NCI-H2196 (cell line): Measurements from ENCODE around the gene LBHD1.
"Not testable (repeated sequence)": the region's sequence is repeated elsewhere in the genome, so short reads cannot be mapped to it uniquely, and the experiment has no call there.

ENCODE experiments used
- DNase-seq: peaks from one replicate; lab custom pipeline; 2025; ENCODE audit not compliant: unreplicated experiment; lab: John Stamatoyannopoulos, UW

LBHD1 gene

DNA sequence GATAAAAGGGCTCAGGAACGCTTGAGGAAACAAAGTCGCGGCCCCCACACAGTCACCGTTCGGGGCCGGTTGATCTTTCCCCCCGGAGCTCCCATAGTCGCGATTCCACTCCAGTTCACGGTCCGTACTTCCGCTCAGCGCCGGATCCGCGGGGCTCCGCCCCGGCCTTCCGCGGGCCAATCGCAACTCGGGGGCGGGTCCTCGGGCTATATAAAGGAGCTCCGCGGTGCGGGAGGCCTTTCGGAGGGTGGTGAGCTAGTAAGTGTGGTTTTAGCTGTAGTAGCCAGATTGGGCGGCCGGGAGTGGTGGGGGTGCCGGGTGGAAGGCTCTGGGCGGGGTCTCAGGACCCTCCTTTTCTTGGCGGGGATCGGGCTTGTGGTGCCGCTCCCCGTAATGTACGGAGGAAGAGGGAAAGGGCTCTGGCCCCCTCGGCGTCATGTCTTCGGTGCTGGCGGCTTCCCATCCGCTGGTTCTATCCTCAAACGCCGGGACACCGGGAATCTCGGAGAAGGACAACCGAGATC, 6.9 kb downstream of the LBHD1 start, which contains the start of the genes C11orf98 and CSKMT:
TSS of gene C11orf98 (minus strand) at position 136 of the 524 bp plus-strand sequence. CDS start at position 95, 41 bp downstream.
TSS of gene CSKMT (plus strand) at position 238 of the 524 bp plus-strand sequence. CDS start 568 bp downstream, outside the sequence.
- peak; percentile 94 for DNase-seq

DNA sequence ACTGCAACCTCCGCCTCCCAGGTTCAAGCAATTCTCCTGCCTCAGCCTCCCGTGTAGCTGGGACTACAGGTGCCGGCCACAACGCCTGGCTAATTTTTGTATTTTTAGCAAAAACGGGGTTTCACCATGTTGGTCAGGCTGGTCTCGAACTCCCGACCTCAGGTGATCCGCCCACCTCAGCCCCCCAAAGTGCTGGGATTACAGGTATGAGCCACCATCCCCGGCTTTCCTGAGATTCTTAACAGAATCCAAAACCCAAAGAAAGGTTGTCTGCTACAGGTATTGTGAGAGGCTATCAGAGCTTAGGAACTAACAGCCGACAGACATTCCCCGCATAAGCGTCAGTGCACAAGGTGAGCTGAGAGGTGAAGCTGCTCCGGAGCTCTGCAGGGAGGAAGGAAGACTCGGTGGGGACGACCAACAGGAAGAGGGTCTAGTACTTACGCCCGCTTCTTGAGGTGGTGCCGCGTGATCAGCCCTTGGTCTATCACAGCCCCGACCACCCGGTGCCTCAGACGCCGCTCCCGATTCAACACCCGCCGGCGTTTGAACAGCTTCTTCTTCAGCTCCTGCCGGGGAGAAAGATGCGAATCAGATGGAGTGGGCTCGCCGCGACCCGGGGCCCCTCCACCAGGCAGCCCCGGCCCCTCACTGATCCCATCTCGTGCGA, 7.5 kb downstream of the LBHD1 start:
- DNase-seq, result peak; percentile 65

DNA sequence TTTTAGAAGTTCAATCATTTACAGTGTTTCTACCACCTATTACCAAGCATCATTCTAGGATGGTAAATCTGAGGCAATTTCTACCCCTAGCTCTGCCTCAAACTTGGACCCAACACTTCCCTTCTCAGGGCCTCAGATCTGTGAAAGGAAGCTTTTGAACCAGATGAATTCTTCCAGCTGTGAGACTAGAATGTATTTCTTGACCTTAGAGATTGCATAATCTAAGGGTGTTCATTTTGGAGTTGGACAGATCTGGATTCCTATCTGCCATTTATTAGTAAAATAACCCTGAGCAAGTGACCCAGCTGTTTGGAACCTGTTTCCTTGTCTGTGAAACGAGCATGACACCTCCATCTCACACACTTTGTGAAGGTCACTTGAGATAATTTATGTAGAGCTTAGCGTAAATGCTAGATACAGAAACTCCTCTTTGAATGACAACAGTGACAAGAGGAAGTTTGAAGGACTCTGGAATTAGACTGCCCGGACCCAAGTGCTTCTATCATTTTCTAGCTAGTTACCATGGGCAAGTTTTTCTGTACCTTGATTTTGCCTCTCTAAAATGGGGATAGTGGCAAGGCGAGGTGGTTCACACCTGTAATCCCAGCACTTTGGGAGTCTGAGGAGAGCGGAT, 15.2 kb downstream of the LBHD1 start:
- DNase-seq, result no peak

DNA sequence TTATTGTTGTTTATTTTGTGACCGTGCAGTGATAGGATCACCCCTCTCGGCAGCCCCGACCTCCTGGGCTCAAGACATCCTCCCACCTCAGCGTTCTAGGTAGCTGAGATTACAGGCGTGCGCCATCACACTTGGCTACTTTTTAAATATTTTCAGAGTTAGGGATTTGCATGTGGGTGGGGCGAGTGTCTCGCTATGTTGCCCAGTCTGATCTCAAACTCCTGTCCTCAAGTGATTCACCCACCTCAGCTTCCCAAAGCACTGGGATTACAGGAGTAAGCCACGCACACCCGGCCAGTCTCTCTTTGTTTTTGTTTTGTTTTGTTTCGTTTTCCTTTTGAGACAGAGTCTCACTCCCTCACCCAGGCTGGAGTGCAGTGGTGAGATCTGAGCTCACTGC, 17.8 kb downstream of the LBHD1 start:
- DNase-seq, result no peak

DNA sequence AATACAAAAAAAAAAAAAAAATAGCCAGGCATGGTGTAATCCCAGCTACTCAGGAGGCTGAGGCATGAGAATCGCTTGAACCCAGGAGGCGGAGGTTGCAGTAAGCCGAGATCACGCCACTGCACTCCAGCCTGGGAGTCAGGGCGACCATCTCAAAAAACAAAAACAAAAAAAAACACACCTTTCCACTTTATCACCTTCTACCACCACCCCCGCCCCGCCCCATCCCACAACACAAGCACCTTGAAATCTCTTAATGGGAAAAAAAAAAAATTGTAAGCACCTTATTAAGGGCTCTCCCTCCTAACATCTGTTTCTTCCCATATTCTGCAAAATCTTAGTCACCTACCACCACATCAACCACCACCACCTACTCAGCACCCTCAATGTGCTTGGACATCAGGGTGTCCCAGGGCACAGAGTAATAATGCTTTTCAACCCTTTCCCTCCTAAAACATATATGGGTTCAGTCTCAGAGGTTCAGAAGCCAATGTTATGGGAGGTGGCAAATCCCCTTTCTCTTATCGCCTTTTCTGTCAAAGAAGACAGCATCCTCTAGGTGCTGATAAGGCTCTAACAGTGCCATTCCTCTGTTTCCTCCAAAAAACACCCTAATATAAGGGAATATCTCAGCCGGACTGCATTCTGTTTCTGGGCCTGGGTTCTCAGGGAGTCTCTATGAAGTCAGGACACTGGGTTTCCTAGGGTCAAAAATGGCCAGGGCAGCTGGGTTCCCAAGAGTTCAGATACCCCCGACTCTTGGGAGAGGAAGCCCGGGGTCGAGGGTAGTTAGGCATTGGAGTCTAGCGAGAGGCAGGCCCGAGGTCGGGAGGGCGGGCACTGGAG, 19.7 kb downstream of the LBHD1 start:
- DNase-seq, result no peak

DNA sequence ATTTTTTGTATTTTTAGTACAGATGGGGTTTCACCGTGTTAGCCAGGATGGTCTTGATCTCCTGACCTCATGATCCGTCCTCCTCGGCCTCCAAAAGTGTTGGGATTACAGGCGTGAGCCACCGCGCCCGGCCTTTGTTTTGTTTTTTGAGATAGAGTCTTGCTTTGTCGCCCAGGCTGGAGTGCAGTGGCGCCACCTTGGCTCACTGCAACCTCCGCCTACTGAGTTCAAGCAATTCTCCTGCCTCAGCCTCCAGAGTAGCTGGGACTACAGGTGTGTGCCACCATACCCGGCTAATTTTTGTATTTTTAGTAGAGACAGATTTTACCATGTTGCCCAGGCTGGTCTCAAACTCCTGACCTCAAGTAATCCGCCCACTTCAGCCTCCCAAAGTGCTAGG, 21.8 kb downstream of the LBHD1 start:
- DNase-seq, result not testable (repeated sequence)

DNA sequence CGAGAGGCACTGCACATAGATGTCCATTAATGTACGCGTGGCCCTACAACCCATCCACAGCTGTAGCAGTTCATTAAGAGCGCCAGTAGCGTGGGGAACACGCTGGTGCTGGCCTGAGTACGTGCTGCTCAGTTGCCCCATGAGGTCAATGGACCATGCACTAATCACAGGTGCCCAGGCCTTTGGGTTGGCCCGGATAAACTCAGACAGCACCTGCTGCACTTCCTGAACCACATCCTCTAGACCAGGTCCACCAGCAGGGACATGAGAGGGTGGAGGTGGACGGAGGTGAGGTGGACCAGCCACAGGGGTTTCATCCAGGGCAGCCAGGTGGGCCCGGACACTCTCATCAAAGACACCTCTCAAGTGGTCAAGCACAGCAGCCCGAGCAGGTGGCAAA, 22.6 kb downstream of the LBHD1 start:
- no peak for DNase-seq

DNA sequence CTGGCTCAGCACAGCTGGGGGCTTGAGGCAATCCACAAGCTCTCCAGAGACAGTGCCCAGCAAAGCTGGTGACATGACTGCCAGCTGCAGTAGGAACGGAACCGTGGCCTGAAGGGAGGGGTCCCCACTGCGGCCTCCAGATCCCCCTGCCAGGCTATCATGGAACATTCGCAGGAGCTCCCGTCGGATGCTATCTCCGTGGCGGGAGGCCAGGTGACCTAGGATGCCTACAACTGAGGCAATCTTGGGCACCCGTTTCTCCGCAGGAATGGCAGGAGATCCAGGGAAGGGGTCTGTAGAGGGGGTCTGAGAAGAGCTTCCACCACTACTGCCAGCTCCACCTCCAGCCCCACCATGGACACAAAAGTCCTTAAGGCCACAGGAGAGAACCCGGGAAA, 23.1 kb downstream of the LBHD1 start:
- no peak for DNase-seq

DNA sequence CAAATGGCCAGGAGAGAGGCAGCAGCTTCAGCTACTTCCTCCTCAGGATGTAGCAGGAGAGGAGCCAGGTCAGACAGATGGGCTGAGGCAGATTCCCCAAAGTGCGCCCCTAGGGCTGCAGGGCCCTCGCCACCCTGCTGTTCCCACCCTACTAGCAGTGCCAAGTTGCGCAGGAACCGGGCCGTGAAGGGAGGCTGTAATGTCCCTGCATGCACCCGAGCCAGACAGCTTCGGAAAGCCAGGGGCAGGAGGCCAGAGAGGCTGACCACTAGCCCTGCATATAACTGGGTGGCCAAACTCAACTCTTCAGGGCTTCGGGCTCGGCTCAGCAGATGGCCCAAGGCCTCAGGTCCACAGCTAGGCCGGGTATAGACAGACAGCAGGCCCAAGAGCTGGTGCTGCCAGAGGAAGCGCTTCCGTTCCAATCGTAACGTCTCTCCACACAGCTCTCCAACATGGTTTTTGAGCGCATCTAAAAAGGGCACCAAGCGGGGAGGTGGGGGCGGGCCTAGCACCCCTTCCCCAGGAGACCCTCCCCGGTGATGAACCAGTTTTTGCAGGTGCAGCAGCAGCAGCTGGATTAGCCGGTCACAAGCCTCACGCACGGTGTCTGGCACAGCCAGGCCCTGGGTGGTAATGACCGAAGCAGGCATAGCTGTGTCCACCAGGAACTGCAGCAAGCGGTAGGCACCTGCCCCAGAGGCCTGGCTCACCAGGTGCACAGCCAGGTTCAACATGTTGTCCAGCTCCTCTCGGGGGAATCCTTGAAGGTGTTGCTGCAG, 23.7 kb downstream of the LBHD1 start:
- DNase-seq, result no peak

DNA sequence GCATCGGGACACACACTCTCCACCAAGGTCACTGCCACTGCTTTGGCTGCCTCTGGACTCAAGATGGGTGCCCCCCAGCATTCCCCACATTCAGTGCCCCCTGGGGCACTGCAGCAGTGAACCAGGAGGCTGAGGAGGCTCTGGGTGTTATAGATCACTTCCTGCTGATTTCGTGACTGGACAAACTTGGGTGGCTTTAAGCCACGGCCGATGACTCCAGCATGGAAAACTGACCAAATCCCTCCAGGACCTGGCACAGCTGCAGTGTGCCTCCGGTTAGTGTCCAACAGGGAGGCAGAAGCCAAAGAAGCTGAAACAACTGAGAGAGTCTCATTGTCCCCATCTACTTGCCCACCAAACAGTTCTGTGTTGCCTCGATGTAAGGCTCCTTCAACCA, 24.5 kb downstream of the LBHD1 start:
- no peak for DNase-seq

DNA sequence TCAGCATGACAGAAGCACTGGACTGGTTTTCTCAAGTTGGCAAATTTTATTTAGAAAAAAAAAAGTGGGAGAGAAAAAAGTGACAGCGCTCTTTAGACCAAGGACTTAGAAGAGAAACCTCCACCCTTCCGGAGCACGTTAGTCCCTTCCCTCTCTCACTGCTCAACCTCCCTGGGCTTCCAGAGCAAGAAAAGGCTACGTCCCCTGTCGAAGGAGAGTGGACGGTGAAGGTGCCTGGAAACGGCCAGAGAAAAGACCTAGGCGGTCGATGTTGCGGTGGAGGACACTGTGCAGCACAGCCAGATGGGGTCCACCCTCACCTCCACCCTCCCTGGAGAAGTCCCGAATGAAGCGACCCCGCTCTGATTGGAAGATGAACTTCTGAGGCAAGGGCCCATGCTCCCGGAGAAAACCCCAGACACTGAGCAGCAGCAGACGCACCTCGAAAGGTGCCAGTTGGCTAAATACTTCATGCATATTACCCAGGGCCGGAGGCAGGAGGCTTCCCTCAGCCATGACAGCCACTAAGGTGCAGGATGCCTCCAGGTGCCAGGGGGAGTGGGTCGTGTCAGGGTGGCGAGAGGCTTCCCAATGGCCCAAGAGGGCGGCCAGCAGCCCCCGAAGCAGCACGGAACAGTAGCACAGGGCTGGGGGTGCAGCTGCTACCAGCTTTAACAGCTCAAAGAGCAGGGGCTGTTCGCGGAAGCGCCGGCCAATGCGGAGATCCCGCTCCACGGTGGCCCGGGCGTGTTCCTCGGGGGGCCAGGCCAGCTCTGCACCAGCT, 25.1 kb downstream of the LBHD1 start:
- DNase-seq, result no peak

DNA sequence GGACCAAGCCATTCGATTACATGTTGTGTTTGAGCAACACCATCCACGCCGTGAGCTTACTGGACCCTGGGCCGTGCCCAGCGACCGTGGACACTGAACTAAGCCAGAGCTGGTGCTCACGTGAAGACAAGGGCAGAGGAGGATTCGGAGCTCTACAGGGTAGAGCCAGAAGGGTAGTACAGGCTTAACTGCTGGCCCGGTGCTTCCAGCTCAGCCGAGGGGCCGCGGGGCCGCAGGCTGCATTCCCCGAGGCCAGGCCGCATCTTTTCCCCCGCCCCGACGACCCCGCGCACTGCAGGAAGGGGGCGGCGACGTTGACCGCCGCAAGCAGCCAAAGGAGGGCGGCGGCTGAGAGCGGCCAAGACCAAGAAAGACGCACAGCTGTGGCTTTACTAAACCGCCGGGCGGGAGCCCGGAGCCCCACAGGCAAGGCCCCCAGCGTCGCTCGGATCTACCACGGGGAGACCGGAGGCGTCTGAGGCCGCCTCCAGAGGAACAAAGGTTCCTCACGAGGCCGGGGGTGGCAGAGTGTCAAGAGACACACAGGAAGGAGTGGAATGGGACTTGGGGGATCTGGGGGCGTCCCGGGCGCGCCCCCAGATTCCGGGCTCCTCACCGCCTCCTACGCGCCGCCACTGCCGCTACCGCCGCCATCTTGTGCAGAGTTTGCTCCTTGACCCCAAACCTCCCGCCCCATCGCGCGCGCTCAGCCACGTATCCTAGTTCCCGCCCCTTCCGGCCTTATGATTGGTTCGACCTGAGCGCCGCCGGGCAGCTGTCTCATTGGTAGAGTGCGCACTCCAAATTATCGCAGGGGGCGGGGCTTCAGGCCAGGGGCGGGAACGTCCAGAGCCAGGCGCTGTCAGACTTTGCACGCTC, 25.9 kb downstream of the LBHD1 start, which contains the start of gene GANAB:
TSS of gene GANAB (minus strand) at position 668 of the 879 bp plus-strand sequence. CDS start at position 654, 14 bp downstream.
- peak; percentile 98 for DNase-seq

DNA sequence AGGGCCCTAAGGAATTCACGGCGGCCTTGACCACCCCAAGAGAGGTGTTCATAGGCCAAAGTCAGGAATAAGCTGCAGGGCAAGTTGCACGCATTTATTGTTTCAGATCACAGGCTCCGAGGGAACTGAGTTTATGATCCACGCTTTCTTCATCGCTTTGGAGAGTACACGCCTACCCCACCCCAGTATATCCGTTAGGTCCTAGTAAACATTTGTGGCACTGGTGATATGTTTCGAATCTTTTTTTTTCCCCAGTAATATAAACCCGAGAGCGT, 26.5 kb downstream of the LBHD1 start:
- DNase-seq, result no peak

DNA sequence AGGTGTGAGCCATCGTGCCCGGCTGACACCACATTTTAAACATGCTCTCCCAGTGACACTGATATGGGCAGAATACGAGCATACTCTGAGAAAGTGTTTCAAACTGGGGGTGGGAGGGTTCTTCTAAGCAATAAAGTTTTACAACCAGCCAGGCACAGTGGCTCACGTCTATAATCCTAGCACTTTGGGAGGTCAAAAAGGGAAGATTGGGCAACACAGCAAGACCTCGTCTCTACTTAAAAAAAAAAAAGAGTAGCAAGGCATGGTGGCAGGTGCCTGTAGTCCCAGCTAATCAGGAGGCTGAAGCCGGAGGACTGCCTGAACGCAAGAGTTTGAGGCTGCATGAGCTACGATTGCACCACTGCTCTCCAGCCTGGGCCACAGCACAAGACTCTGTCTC, 27.8 kb downstream of the LBHD1 start:
- DNase-seq, result no peak

DNA sequence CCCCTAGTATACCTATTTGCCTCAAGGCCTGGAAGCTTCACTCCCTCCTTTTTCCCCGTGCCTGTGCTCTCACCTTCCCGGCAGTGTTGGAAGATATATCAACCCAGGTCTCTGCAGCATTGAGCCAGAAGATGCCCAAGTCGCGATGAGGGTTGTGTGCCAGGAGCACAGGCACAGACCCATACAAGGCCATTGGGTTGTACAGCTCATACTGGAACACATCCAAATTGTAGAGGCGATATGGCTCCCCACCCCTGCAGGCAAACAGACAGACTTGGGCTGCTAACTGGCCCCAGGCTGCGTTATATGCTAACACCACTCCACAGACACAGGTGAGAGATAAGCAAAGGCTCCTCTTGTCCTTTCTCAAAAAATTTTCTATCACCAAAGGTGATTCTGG, 39.6 kb downstream of the LBHD1 start:
- peak; percentile 38 for DNase-seq

DNA sequence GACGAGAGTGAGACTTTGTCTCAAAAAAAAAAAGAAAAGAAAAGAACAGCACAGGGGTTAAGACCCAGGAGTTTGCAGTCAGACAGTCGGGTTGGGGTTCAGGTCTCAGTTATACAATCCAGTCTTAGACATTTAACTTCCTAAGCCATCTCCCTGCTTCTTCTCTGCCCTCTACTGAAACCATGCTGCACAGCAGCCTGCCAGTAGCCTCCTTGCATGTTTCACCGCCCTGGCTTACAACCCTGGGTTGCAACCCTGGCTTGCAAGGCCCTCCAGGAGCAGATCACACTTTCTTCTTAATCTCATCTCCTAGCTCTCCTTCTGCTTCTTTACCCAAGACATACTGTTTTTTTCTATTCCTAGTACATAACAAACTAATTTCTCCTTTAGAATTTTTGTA, 44.4 kb downstream of the LBHD1 start:
- DNase-seq, result no peak

DNA sequence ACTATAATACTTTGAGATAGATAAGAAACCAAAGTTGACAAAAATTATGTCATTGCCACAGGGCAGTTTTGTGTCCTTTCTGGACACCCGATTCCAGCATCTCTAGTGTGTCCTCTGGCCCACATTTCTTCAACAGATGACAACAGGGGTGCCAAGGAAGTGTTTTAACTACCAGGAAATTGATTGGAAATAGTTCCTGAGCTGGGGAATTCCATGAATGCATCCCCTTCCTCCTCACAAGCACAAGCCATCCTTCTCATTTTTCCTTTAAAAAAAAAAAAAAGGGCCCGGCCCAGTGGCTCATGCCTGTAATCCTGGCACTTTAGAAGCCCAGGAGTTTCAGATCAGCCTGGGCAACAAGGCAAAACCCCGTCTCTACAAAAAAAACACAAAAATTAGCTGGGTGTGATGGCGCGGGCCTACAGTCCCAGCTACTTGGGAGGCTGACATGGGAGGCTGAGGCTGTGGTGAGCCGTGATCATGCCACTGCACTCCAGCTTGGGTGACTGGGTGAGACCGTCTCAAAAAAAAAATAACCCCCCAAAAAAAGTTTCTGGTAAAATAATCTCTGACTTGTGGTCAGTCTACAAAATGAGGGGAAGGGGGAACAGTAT, 49.5 kb downstream of the LBHD1 start:
- DNase-seq, result no peak

DNA sequence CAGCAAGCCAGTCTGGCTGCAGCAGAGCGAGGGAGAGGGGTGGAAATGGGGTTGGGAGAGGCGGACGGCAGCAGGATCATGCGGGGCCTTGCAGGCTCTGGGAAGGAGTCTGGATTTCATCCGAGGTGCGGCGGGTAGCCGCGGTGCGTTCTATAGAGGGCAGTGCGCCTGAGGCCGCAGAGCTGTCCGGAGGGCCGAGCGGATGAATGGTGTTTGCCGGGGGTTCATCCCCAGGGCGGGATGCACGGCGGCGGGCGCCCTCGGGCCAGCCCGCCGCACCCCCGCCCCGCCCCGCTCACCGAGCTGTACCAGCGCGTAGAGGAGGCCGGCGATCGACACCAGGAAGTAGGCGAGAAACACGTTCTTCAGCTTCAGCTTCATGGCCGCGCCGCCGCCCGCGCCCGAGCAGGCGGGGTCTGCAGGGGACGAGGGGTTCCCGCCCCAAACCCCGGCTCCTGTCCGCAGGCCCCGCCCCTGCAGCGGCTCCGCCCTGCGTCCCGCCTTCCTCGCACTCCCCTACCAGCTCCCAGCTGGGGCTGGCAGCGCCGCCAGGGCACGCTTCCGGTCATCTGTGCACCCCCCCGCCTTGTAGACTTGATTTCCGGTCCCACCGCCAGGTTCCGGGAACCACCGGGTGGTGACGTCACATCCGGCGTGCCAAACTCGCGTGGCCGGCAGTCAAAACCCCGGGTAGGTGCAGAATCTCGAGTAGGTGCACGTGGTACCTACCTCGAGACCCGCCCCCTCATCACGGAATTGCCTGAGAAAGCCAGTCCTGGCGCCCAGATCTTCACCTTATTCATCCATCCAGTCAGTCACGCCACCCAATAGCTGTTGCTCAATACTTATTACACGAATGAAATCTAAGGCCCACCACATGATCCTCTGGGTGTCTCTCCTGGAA, 50.2 kb downstream of the LBHD1 start, which contains the start of gene B3GAT3:
TSS of gene B3GAT3 (minus strand) at position 420 of the 904 bp plus-strand sequence. CDS start at position 381, 39 bp downstream.
- peak; percentile 99 for DNase-seq
